GM12892 (cell line): ENCODE results near the gene KIF17.

Source experiments
- POLR2A ChIP-seq: IDR thresholded peaks from 2 replicates; pipeline ENCODE4 v1.6.1; 2011; ENCODE audit warnings: low read depth, low read length, control low read depth
- TAF1 ChIP-seq: IDR thresholded peaks from 2 replicates; pipeline ENCODE4 v1.6.1; 2011; ENCODE audit warnings: low read depth, mild to moderate bottlenecking, control low read depth, low read length, borderline replicate concordance

GRCh38 chr1:20630729-20631128, 87.1 kb downstream of the KIF17 start:
- TF ChIP-seq POLR2A, result no peak
- TF ChIP-seq TAF1, result no peak
